Measurements from ENCODE around the gene ST3GAL5.
"Not testable (repeated sequence)": the region's sequence is repeated elsewhere in the genome, so short reads cannot be mapped to it uniquely, and the experiment has no call there.

ST3GAL5 gene

GRCh38 chr2:85834466-85834865 is 54.3 kb downstream of the ST3GAL5 start:
- DNase-seq (ENCODE audit: low read depth): no peak

DNA sequence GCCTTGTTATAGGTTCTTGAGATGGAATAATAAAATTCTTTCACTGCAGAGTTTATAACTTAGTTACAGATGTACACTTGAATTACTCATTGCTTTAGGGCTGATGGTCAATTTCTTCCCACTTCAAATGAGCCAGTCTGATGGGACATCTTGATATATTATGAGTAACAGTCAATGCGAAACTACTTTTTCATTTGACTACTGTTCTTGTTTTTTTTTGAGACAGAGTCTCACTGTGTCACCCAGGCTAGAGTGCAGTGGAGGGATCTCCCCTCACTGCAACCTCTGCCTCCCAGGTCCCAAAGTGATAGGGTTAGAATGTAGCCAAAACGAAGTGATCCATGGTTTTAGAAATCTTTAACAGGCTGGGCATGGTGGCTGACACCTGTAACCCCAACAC is 57.1 kb downstream of the ST3GAL5 start:
- no peak for DNase-seq (ENCODE audit: low read depth)

- no peak for DNase-seq (ENCODE audit: low read depth)
These were observed 58.1 kb downstream of the ST3GAL5 start for GRCh38 chr2:85830645-85831044.

DNA sequence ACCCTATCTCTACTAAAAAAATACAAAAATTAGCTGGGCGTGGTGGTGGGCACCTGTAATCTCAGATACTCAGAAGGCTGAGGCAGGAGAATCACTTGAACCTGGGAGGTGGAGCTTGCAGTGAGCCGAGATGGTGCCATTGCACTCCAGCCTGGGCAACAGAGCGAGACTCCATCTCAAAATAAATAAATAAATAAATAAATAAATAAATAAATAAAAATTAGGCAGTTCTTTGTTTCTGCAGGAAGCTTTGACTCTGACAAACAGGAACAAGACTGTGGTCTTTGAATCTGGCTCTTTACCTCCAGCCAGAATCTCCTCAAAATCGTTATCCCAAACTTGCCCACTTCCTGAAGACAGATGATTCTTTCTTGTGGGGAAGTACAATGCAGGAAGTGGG is 59.4 kb downstream of the ST3GAL5 start:
- not testable (repeated sequence) for DNase-seq (ENCODE audit: low read depth)

GRCh38 chr2:85828725-85829124 is 60.1 kb downstream of the ST3GAL5 start:
- no peak for DNase-seq (ENCODE audit: low read depth)

DNA sequence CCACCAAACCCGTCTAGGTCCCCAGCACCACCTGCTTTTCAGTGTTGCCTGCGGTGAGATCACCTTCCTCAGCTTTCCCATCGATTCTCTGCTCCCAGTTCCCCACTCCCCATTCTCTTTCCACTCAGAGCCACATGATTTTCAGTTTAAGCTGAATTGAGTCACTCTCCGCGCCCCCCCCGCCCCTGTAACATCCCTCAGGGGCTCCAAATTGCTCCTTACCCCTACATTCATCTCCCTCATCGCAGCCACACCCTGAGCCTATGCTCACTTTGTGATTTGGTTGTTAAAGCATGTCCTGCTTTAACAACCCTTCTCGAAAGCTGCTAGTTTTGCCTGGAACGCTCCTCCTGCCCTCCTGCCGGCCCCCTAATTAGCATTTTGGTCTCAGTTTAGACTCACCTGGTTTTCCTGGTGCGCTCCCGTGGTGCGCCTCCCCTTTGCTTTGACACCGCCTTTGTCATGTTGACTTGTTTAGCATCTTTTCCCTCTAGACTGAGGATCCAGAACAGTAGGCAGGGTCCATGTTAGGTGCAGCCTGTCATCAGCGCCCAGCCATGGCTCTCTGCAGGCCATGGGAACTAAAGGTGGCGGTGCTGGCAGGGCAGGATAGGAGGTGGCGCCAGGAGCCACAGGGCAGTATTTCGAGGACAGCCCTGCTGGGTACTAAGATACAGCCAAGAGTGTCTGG is 60.8 kb downstream of the ST3GAL5 start:
- DNase-seq (ENCODE audit: low read depth): no peak

DNA sequence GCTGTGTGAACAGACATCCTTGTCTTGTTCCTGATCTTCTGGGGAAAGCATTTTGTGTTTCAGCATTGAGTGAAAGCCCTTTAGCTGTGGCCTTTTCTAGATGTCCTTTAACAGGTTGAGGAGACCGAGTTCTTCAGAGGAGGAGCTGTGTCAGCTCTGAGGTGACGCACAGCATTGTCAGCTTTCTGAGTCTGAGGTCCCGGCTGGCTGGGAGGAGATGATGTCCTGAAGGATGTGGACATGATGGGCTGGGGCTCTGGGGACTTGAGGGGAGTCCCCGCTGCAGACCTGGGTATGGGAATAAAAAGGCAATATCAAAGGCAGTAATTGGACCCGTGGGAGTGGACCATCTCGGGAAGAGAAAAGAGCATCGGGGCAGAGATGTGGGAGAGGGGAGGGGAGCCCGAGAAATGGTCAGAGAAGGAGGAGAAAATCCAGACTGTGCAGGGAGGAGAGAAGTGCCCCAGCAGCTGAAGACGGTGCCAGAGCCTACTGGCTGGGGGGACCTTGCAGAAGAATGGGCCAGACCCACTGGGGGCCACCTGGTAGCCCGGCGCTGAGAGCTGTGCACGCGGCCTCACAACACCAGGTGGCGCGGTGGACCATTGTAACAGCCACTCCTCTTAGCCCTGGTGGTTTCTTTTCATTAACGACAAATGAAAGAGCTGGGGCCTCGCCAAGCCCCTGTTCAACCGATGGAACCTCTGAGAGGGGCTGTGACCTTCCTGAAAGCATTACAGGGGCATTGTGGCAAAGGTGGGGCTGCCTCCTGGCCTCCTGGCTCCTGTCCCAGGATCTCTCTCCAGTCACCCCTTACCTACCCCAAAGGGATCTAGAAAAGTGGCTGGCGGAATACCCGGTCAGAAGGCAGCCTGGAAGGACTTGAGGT is 61.6 kb downstream of the ST3GAL5 start:
- DNase-seq (ENCODE audit: low read depth): peak; percentile 66

DNA sequence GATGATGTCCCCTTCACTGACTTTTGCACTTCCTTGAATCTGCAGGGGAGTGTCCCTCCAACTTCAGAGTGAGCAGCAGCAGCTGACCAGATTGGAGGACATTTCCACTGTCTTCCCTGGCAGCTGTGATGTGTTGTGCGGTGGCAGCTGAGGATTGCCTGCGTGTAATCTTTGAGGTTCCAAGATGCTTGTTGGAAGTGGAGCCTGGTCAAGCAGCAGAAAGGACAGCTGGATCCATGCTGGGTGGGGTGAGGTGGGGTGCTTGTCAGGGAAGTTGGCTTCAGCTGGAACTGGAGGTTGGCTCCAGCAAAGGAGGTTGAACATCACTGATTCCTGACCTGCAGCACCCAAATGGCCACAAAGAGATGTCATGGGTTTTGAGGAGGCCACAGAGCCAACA is 64.8 kb downstream of the ST3GAL5 start:
- no peak for DNase-seq (ENCODE audit: low read depth)

GRCh38 chr2:85822766-85823165 is 66.0 kb downstream of the ST3GAL5 start:
- DNase-seq (ENCODE audit: low read depth): no peak

GRCh38 chr2:85819811-85820510 is 68.8 kb downstream of the ST3GAL5 start:
- no peak for DNase-seq (ENCODE audit: low read depth)

GRCh38 chr2:85814802-85815550 is 73.8 kb downstream of the ST3GAL5 start:
- no peak for DNase-seq (ENCODE audit: low read depth)

DNA sequence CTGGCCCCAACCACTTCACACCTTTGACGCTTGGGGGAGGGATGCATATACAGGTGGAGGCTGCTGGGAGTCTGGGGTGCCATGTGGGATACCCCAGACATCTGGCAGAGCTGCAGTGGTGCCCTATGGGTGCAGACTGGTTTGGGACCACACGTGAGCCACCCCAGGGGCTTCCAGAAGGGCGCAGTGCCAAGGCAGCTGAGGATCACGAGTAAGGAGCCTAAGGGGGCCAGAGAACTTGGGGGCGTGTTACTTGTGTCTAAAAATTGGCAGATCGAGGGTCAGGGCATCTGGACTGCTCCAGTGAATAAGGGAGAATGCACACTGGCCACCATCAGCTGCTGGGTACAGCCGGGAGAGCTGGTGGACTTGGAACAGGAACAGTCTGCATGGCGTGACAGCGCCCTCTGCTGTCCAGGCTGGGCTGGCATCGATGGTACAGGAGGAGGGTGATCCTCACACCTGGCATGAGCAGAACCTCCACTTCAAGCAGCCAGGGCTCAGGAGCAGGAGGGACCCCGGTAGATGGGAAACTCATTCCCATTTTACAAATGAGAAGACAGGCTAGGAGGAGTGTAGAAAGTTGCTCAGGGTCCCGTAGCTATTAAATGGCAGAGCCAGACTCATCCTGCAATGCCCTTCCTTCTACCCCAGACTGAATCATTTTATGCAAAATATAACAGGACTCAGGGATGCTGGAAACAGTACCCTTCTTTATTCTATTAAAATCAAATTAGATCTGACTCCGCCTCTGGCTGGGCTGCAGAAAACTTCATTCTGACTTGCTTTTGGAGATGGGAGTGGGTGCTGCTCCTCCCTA is 74.6 kb downstream of the ST3GAL5 start:
- peak; percentile 59 for DNase-seq (ENCODE audit: low read depth)

DNA sequence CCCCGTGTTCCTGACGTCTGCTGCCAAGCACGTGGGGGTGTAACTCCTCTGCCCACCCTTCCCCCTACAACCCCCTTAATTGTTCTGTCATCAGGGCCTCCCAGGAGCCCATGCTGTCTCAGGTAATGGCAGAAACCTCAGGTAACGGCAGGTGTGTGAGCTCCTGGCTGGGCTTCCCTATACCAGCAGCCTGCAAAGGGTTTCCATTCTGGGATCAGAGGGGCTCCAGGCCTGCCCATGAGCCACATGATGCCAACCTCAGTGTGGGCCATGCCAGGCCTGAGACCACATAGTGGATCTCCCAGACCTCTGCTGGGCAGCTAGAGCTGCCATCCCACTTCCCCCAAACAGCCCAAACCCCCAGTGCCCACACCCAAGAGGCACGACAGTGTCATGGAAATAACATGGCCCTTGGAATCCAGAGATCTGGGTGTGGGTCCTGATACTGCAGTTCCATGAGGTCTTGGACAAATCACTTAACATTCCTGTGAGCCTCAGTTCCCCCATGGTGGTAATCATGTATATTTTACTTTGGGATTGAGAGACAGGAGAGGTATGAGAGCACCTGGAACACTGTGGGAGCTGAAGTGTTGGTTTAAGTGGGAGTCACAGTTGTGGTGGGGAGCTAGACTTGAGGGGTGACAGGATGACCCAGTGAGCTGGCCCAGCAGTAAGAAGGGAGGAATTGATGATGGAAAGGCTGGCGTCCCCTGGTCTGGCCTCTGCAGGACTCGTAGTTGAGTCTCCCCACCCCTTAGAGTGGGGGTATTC is 75.4 kb downstream of the ST3GAL5 start:
- no peak for DNase-seq (ENCODE audit: low read depth)

GRCh38 chr2:85812094-85812735 is 76.6 kb downstream of the ST3GAL5 start:
- DNase-seq (ENCODE audit: low read depth): no peak

DNA sequence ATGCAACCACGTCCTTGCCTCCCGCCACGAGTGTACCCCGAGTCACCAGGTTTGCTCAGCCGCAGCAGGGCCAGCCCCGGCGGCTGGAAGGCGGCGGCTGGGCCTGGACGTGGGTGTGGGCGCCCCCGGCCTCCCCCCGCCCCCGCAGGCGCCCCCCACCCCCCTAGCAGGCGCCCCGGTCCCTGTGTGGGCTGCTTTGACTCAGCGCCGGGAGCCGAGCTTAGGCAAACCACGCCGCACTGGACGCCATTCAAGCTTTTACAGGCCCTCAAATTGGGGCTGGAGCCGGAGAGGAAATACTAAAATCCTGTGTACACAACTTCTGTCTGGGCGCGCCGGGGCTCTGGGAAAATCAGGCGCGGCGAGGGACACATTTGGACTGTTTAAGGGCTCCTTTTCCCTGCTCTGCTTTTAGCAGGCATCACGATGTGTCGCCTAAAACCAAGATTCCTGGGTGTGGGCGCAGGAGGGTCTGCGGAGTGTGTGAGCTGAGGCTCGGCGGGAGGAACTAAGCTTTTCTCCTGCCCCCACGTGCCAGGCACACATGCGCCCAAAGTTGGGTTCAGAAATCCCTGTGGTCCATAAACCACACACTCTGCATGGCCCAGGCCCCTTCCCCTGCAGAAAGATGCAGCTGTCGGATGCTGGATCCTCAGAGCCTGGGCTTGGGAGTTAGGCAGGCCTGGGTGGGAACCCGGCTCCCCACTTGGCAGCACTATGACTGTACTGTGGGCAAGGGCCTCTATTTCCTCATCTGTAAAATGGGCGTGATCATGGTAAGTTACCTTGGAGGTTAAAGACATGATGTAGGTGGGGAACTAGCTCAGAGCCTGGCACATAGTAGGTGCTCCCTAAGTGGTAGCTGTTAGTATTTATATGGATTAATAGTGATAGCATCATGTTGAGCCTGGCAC is 77.4 kb downstream of the ST3GAL5 start:
- no peak for DNase-seq (ENCODE audit: low read depth)

GRCh38 chr2:85810371-85811179 is 78.2 kb downstream of the ST3GAL5 start:
- DNase-seq (ENCODE audit: low read depth): no peak

- no peak for DNase-seq (ENCODE audit: low read depth)
These were observed 81.0 kb downstream of the ST3GAL5 start for GRCh38 chr2:85807756-85808155.
